HepG2 (cell line): ENCODE measurements around the gene MRGPRF. TPM values are rescaled to one million over a fixed set of nuclear protein-coding genes. Genes with fewer than 3 reads are reported as not detected.

ENCODE experiments used
- ASH2L ChIP-seq: fragments of 300-600, 200-600 bp; sonication (generic); IDR thresholded peaks from 2 replicates; pipeline ENCODE4 v1.7.0; 2017; ENCODE audit warnings: low read depth, mild to moderate bottlenecking, moderate library complexity, mixed read lengths, low read length; ENCODE audit not compliant: insufficient read length
- DNMT1 ChIP-seq: sonication (generic); formaldehyde crosslinking; IDR thresholded peaks from 2 replicates; pipeline ENCODE4 v1.5.1; 2020; ENCODE audit warnings: mild to moderate bottlenecking, missing genetic modification reagents
- DRAP1 ChIP-seq: IDR thresholded peaks from 2 replicates; pipeline ENCODE4 v1.6.1; 2016; ENCODE audit warnings: missing genetic modification reagents, missing compliant biosample characterization
- GATAD1 ChIP-seq: IDR thresholded peaks from 2 replicates; pipeline ENCODE4 v1.6.1; 2016; ENCODE audit warnings: missing genetic modification reagents, missing compliant biosample characterization
- GLI4 ChIP-seq: sonication (generic); formaldehyde crosslinking; IDR thresholded peaks from 2 replicates; pipeline ENCODE4 v1.5.1; 2020; ENCODE audit warnings: missing genetic modification reagents, mild to moderate bottlenecking, moderate library complexity, borderline replicate concordance
- KDM3A ChIP-seq: IDR thresholded peaks from 2 replicates; pipeline ENCODE4 v1.6.1; 2018; ENCODE audit warnings: low read depth, missing compliant biosample characterization
- MAFK ChIP-seq, 2 experiments: IDR thresholded peaks in 1 of 2; conservative IDR thresholded peaks in 1 of 2; 2 replicates each; pipeline ENCODE4 v1.6.1; 2011; ENCODE audit warnings: improper control_type of control experiment in 2 of 2, low read length in 2 of 2
- MAZ ChIP-seq, 2 experiments: sonication (generic) in 1 of 2; formaldehyde crosslinking in 1 of 2; IDR thresholded peaks; 2 replicates each; pipeline versions ENCODE4 v1.5.0 to v1.6.1; 2012 to 2020; ENCODE audit warnings: low read depth in 2 of 2, mild to moderate bottlenecking in 2 of 2, borderline replicate concordance in 1 of 2, improper control_type of control experiment in 1 of 2, low read length in 1 of 2, missing genetic modification reagents in 1 of 2, moderate library complexity in 1 of 2
- MXD4 ChIP-seq: IDR thresholded peaks from 2 replicates; pipeline ENCODE4 v1.6.1; 2016; ENCODE audit warnings: mild to moderate bottlenecking, missing biosample characterization, missing genetic modification reagents
- NFYC ChIP-seq: IDR thresholded peaks from 2 replicates; pipeline ENCODE4 v1.6.1; 2016; ENCODE audit warnings: missing genetic modification reagents, missing compliant biosample characterization
- RXRA ChIP-seq: sonication (generic); formaldehyde crosslinking; IDR thresholded peaks from 2 replicates; pipeline ENCODE4 v1.5.1; 2020; ENCODE audit warnings: missing genetic modification reagents
- SIN3A ChIP-seq: IDR thresholded peaks from 2 replicates; pipeline ENCODE4 v1.6.1; 2011; ENCODE audit warnings: low read depth, mild to moderate bottlenecking, control low read depth, low read length, borderline replicate concordance
- STAT6 ChIP-seq: sonication (generic); formaldehyde crosslinking; IDR thresholded peaks from 2 replicates; pipeline ENCODE4 v1.4.0; 2020; ENCODE audit warnings: missing genetic modification reagents, mild to moderate bottlenecking, borderline replicate concordance
- TBX2 ChIP-seq: sonication (generic); formaldehyde crosslinking; IDR thresholded peaks from 2 replicates; pipeline ENCODE4 v1.5.0; 2020; ENCODE audit warnings: missing genetic modification reagents, mild to moderate bottlenecking, borderline replicate concordance
- THYN1 ChIP-seq: sonication (generic); formaldehyde crosslinking; IDR thresholded peaks from 2 replicates; pipeline ENCODE4 v1.8.1; 2023; ENCODE audit warnings: low read depth, mild to moderate bottlenecking, moderate library complexity, missing genetic modification reagents, borderline replicate concordance
- ZFY ChIP-seq: sonication (generic); formaldehyde crosslinking; IDR thresholded peaks from 2 replicates; pipeline ENCODE4 v1.4.0; 2020; ENCODE audit warnings: missing genetic modification reagents
- ZGPAT ChIP-seq: IDR thresholded peaks from 2 replicates; pipeline ENCODE4 v1.6.1; 2016; ENCODE audit warnings: mild to moderate bottlenecking
- ZKSCAN5 ChIP-seq: sonication (generic); formaldehyde crosslinking; IDR thresholded peaks from 2 replicates; pipeline ENCODE4 v1.5.1; 2020; ENCODE audit warnings: mild to moderate bottlenecking, missing genetic modification reagents
- ZNF251 ChIP-seq: sonication (generic); formaldehyde crosslinking; IDR thresholded peaks from 2 replicates; pipeline ENCODE4 v1.9.0; 2021; ENCODE audit warnings: mild to moderate bottlenecking, missing genetic modification reagents
- ZNF44 ChIP-seq: sonication (generic); formaldehyde crosslinking; IDR thresholded peaks from 2 replicates; pipeline ENCODE4 v1.5.1; 2020; ENCODE audit warnings: mild to moderate bottlenecking, missing genetic modification reagents
- ZNF615 ChIP-seq: sonication (generic); formaldehyde crosslinking; IDR thresholded peaks from 2 replicates; pipeline ENCODE4 v1.5.0; 2020; ENCODE audit warnings: mild to moderate bottlenecking, missing genetic modification reagents, borderline replicate concordance
- ZNF879 ChIP-seq: sonication (generic); formaldehyde crosslinking; IDR thresholded peaks from 2 replicates; pipeline ENCODE4 v1.8.1; 2023; ENCODE audit warnings: missing genetic modification reagents
- polyA plus RNA-seq, 8 experiments: library from polyadenylated mRNA; depleted of rRNA in 3 of 8; stranded (reverse) in 7 of 8; unstranded in 1 of 8; fragments of >200 nt; fragmentation: Illumina TruSeq in 4 of 8; extraction: Trizol in 4 of 8; gene quantifications; 2 replicates each; pipeline versions ENCODE4 v1.2.1 to v1.2.3, GENCODE V29; 2011 to 2016; ENCODE audit warnings: low read depth in 4 of 8, missing spikeins in 1 of 8, mixed read lengths in 1 of 8; ENCODE audit not compliant: insufficient read depth in 1 of 8
- total RNA-seq, 5 experiments: library from RNA; depleted of rRNA; stranded (reverse); fragments of >200 nt; fragmentation: Illumina TruSeq; extraction: Trizol; gene quantifications; 2 replicates each; pipeline ENCODE4 v1.2.3, GENCODE V29; 2016; ENCODE audit warnings: low read depth in 1 of 5
- TF ChIP-seq, protein P1 (sequence below): sonication (generic); formaldehyde crosslinking; IDR thresholded peaks from 2 replicates; pipeline ENCODE4 v1.4.0; 2020; ENCODE audit warnings: mild to moderate bottlenecking, missing genetic modification reagents
- TF ChIP-seq, protein P2 (sequence below): sonication (generic); formaldehyde crosslinking; IDR thresholded peaks from 2 replicates; pipeline ENCODE4 v1.4.0; 2020; ENCODE audit warnings: mild to moderate bottlenecking, missing genetic modification reagents

Gene MRGPRF
- total and polyA plus RNA-seq, 2 of the 13 experiments (the other 11 are each of a cell fraction or from before 2014, with no cell fraction given), result not detected

GRCh38 chr11:69048694-69049489, 35.8 kb upstream of the MRGPRF start, which contains the start of gene TPCN2 (continued):
- TF ChIP-seq ZGPAT (CRISPR knock-in tag) (peak; percentile 36; the same call in 1 of the 2 replicates), TBX2 (CRISPR knock-in tag) (0 out of 2 replicates have a peak, but pooled peaks have one; percentile 22), ZNF251 (CRISPR knock-in tag) (no peak), ZNF615 (CRISPR knock-in tag) (no peak), ZKSCAN5 (CRISPR knock-in tag) (no peak), RXRA (peak; percentile 12; the same call in 1 of the 2 replicates), ZNF879 (CRISPR knock-in tag) (no peak), SIN3A (no peak), DNMT1 (no peak), NFYC (CRISPR knock-in tag) (peak; percentile 77), MXD4 (CRISPR knock-in tag) (peak; percentile 62; the same call in 1 of the 2 replicates), DRAP1 (CRISPR knock-in tag) (peak; percentile 80), MAFK (conservative IDR thresholded peaks at IDR 0.05 in 1 of 2, IDR thresholded peaks at IDR 0.05 in 1 of 2; ENCODE audit: low read length in 2 of 2) (peak; percentile 40 to 57; a peak in 3 of 4 replicates), MAZ (IDR thresholded peaks at IDR 0.05; ENCODE audit: borderline replicate concordance, low read depth, low read length) (0 out of 2 replicates have a peak, but pooled peaks have one; percentile 45), MAZ (CRISPR knock-in tag; IDR thresholded peaks at IDR 0.05; ENCODE audit: low read depth) (peak; percentile 29), ASH2L (peak; percentile 22), ZFY (CRISPR knock-in tag) (peak; percentile 62), THYN1 (CRISPR knock-in tag) (no peak), ZNF44 (peak; percentile 77; the same call in 1 of the 2 replicates), STAT6 (CRISPR knock-in tag) (no peak), GLI4 (CRISPR knock-in tag) (peak; percentile 90; the same call in 1 of the 2 replicates), KDM3A (CRISPR knock-in tag) (0 out of 2 replicates have a peak, but pooled peaks have one; percentile 26), GATAD1 (CRISPR knock-in tag) (peak; percentile 39; the same call in 1 of the 2 replicates)
- TF ChIP-seq, protein P1, sequence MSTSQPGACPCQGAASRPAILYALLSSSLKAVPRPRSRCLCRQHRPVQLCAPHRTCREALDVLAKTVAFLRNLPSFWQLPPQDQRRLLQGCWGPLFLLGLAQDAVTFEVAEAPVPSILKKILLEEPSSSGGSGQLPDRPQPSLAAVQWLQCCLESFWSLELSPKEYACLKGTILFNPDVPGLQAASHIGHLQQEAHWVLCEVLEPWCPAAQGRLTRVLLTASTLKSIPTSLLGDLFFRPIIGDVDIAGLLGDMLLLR, result 0 out of 2 replicates have a peak, but pooled peaks have one; percentile 55
- TF ChIP-seq, protein P2, sequence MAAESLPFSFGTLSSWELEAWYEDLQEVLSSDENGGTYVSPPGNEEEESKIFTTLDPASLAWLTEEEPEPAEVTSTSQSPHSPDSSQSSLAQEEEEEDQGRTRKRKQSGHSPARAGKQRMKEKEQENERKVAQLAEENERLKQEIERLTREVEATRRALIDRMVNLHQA (CRISPR knock-in tag), result no peak
